HCT116 (cell line): ENCODE data around the gene FAM237B. TPM values are rescaled to one million over a fixed set of nuclear protein-coding genes. Genes with fewer than 3 reads are reported as not detected.

Experiments
- ATAC-seq: fragments of 200-7000 bp; cut with Tn5 transposase; 2 replicates; pipeline ENCODE4 v1.9.1; 2020; ENCODE audit warnings: mild to moderate bottlenecking, moderate library complexity
- BruUV-seq: library from RNA; stranded (reverse); fragments of 400-500 nt; replicated peaks from 2 replicates; lab custom pipeline; 2021; lab: Mats Ljungman, UMichigan
- CTCF ChIA-PET: fragments of 300-600 bp; sonication (Branson Sonifier 250); formaldehyde crosslinking; loops from one replicate; lab custom pipeline; 2021; ENCODE audit warnings: antibody characterized with exemption; lab: Charles Lee
- POLR2A ChIA-PET: fragments of 300-600, 350-600 bp; sonication (Branson Sonifier 250); formaldehyde crosslinking; loops from one replicate; lab custom pipeline; 2021; ENCODE audit warnings: antibody characterized with exemption; lab: Charles Lee
- RAD21 ChIA-PET, 2 experiments: fragments of 300-600 bp; sonication (Branson Sonifier 250); formaldehyde crosslinking; loops; one replicate each; lab custom pipeline; 2023; ENCODE audit warnings: low total read pairs in 2 of 2; ENCODE audit not compliant: uncharacterized antibody in 2 of 2, unreplicated experiment in 2 of 2, low non-redundant PET in 1 of 2; lab: Charles Lee
- DNase-seq: peaks from one replicate; pipeline ENCODE4 v3.0.0-alpha.2; 2010; ENCODE audit warnings: low read depth, low spot score
- H2AFZ ChIP-seq: fragments of 200-600 bp; shearing (Covaris generic), sonication (generic); 2 replicates; pipeline ENCODE4 v1.6.1; 2017; ENCODE audit warnings: low read depth, mixed run types, mixed read lengths, antibody characterized with exemption, low read length; ENCODE audit not compliant: poor library complexity, severe bottlenecking
- H3K27ac ChIP-seq: 2 replicates; pipeline ENCODE4 v1.5.1; 2012; ENCODE audit warnings: low read depth, low read length
- H3K27me3 ChIP-seq: fragments of 200-600 bp; sonication (generic); 2 replicates; pipeline ENCODE4 v1.6.1; 2016; ENCODE audit warnings: mixed run types, low read length, mixed read lengths; ENCODE audit not compliant: insufficient read depth
- H3K36me3 ChIP-seq, 2 experiments: fragments of 200-500 bp in 1 of 2; fragments of 200-600 bp in 1 of 2; sonication (Bioruptor generic) in 1 of 2; sonication (generic) in 1 of 2; 2 replicates each; pipeline versions ENCODE4 v1.5.1 to v1.6.1; 2014 to 2016; ENCODE audit warnings: low read length in 2 of 2, inconsistent platforms in 1 of 2, mixed read lengths in 1 of 2, mixed run types in 1 of 2; ENCODE audit not compliant: insufficient read depth in 2 of 2, control insufficient read depth in 1 of 2
- H3K4me1 ChIP-seq, 2 experiments: fragments of 200-600 bp in 1 of 2; sonication (generic) in 1 of 2; 2 replicates each; pipeline versions ENCODE4 v1.5.1 to v1.6.1; 2012 to 2017; ENCODE audit warnings: low read length in 2 of 2, inconsistent platforms in 1 of 2, mild to moderate bottlenecking in 1 of 2, mixed read lengths in 1 of 2, mixed run types in 1 of 2, moderate library complexity in 1 of 2; ENCODE audit not compliant: insufficient read depth in 2 of 2, control insufficient read depth in 1 of 2
- H3K4me2 ChIP-seq: fragments of 200-600 bp; sonication (generic); 2 replicates; pipeline ENCODE4 v1.6.1; 2017; ENCODE audit warnings: mixed run types, low read length, mixed read lengths
- H3K4me3 ChIP-seq, 2 experiments: fragments of 200-600 bp in 1 of 2; sonication (generic) in 1 of 2; replicated peaks in 1 of 2; 2 replicates each; pipeline ENCODE4 v1.5.1; 2011 to 2016; ENCODE audit warnings: low read length in 2 of 2, control low read depth in 1 of 2, low read depth in 1 of 2, mild to moderate bottlenecking in 1 of 2, mixed read lengths in 1 of 2, mixed run types in 1 of 2
- H3K79me2 ChIP-seq: fragments of 200-600 bp; sonication (generic); 2 replicates; pipeline ENCODE4 v1.6.1; 2017; ENCODE audit warnings: mild to moderate bottlenecking, mixed run types, low read length, moderate library complexity, mixed read lengths; ENCODE audit not compliant: insufficient read depth
- H3K9ac ChIP-seq: fragments of 200-600 bp; sonication (generic); 2 replicates; pipeline ENCODE4 v1.6.1; 2016; ENCODE audit warnings: low read length, mixed read lengths
- H3K9me2 ChIP-seq: fragments of 200-600 bp; sonication (generic), shearing (Covaris generic); 2 replicates; pipeline ENCODE4 v1.6.1; 2017; ENCODE audit warnings: mixed run types, mild to moderate bottlenecking, moderate library complexity; ENCODE audit not compliant: insufficient read depth
- H3K9me3 ChIP-seq, 2 experiments: fragments of 200-500 bp in 1 of 2; fragments of 200-600 bp in 1 of 2; sonication (Bioruptor generic) in 1 of 2; sonication (generic) in 1 of 2; 2 replicates each; pipeline ENCODE4 v1.6.1; 2014 to 2017; ENCODE audit warnings: low read length in 2 of 2, mixed read lengths in 2 of 2, inconsistent platforms in 1 of 2, low read depth in 1 of 2, mild to moderate bottlenecking in 1 of 2, mixed run types in 1 of 2, moderate library complexity in 1 of 2; ENCODE audit not compliant: control insufficient read depth in 1 of 2, insufficient read depth in 1 of 2
- H4K20me1 ChIP-seq: fragments of 200-600 bp; sonication (generic), shearing (Covaris generic); 2 replicates; pipeline ENCODE4 v1.6.1; 2017; ENCODE audit warnings: mixed run types, mild to moderate bottlenecking, moderate library complexity; ENCODE audit not compliant: insufficient read depth
- ATF3 ChIP-seq: IDR thresholded peaks from 2 replicates; pipeline ENCODE4 v1.6.1; 2012
- CBX3 ChIP-seq: IDR thresholded peaks from 2 replicates; pipeline ENCODE4 v1.6.1; 2012; ENCODE audit warnings: low read depth
- CTCF ChIP-seq, 3 experiments: fragments of 200-600 bp in 1 of 3; sonication (generic) in 1 of 3; IDR thresholded peaks in 2 of 3; conservative IDR thresholded peaks in 1 of 3; 2 replicates each; pipeline ENCODE4 v1.5.1; 2012 to 2017; ENCODE audit warnings: low read depth in 2 of 3, low read length in 2 of 3, antibody characterized with exemption in 1 of 3, borderline replicate concordance in 1 of 3, control low read depth in 1 of 3, mild to moderate bottlenecking in 1 of 3, mixed read lengths in 1 of 3, mixed run types in 1 of 3, moderate library complexity in 1 of 3; ENCODE audit not compliant: insufficient read depth in 1 of 3
- ELF1 ChIP-seq: IDR thresholded peaks from 2 replicates; pipeline ENCODE4 v1.6.1; 2012; ENCODE audit warnings: low read depth, borderline replicate concordance
- MAX ChIP-seq: IDR thresholded peaks from 2 replicates; pipeline ENCODE4 v1.6.1; 2012
- POLR2AphosphoS5 ChIP-seq: IDR thresholded peaks from 2 replicates; pipeline ENCODE4 v1.6.1; 2011; ENCODE audit warnings: mild to moderate bottlenecking, low read depth, low read length, moderate library complexity
- SRF ChIP-seq: IDR thresholded peaks from 2 replicates; pipeline ENCODE4 v1.6.1; 2012; ENCODE audit warnings: low read depth
- ZBTB33 ChIP-seq: IDR thresholded peaks from 2 replicates; pipeline ENCODE4 v1.6.1; 2011; ENCODE audit warnings: mild to moderate bottlenecking, low read length, moderate library complexity; ENCODE audit not compliant: insufficient replicate concordance; ENCODE audit errors: extremely low read depth
- ZFX ChIP-seq: fragments of 450-650 bp; IDR thresholded peaks from 2 replicates; pipeline ENCODE4 v1.6.1; 2017
- ZNF274 ChIP-seq: fragments of 200-500 bp; sonication (Bioruptor generic); IDR thresholded peaks from 2 replicates; pipeline ENCODE4 v1.6.1; 2014; ENCODE audit warnings: mild to moderate bottlenecking, low read depth, low read length, inconsistent platforms
- intact Hi-C: fragments of 100-400 bp; cut with micrococcal nuclease; formaldehyde crosslinking; loops from 2 replicates; pipeline ENCODE4 v1.10.0; 2022
- total RNA-seq: library from RNA; stranded (reverse); gene quantifications from one replicate; pipeline ENCODE4 v1.2.1, GENCODE V29; 2021; ENCODE audit not compliant: unreplicated experiment

Gene FAM237B
- total RNA-seq, 1 experiment from 2014 or later: not detected

- no peak for TF ChIP-seq CTCF (IDR thresholded peaks at IDR 0.05 in 2 of 3, conservative IDR thresholded peaks at IDR 0.05 in 1 of 3; ENCODE audit: borderline replicate concordance in 1 of 3, insufficient read depth in 1 of 3, low read depth in 2 of 3, low read length in 2 of 3)
- TF ChIP-seq ZNF274: no peak
These were observed 24.7 kb upstream of the FAM237B start (continued) for GRCh38 chr7:90345595-90346335.

- BruUV-seq: no TSS peak
- Histone ChIP-seq H3K36me3 (no peaks in the 10 kb centered on the region), H3K27me3 (no peaks in the 10 kb centered on the region), H3K27ac (no peak overlapping the region), H2AFZ (peak overlapping the region; percentile 27), H3K9me2 (no peaks in the 10 kb centered on the region), H3K79me2 (peaks cover 35% of the 10 kb centered on the region), H3K9me3 (no peaks in the 10 kb centered on the region), H3K4me2 (no peak overlapping the region), H4K20me1 (no peaks in the 10 kb centered on the region), H3K4me3 (no peak overlapping the region), H3K9ac (no peak overlapping the region), H3K4me1 (peaks cover 0 to 14% of the 10 kb centered on the region in 2 experiments; a peak in 2 of 4 replicates)
- ATAC-seq: no peak
- ChIA-PET POLR2A (no interaction called here), CTCF (no interaction called here), RAD21 (no interaction called here)
- no peak for DNase-seq
- intact Hi-C loops: no loop called here
- TF ChIP-seq SRF: no peak
- no peak for TF ChIP-seq ZBTB33
- no peak for TF ChIP-seq CBX3
- TF ChIP-seq ATF3: no peak
- no peak for TF ChIP-seq ELF1
- TF ChIP-seq ZFX: no peak
- no peak for TF ChIP-seq MAX
- TF ChIP-seq POLR2AphosphoS5: no peak
These were observed 23.9 kb upstream of the FAM237B start for GRCh38 chr7:90345016-90345415.
